K562 (cell line): Measurements from ENCODE around the gene MLLT6. TPM values are rescaled to one million over a fixed set of nuclear protein-coding genes. Genes with fewer than 3 reads are reported as not detected.
A peak's percentile ranks its signal among the peaks of the same experiment; 100 is the strongest.

Experiments
- BCOR ChIP-seq: fragments of 450-650 bp; IDR thresholded peaks from 2 replicates; pipeline ENCODE4 v1.6.1; 2016
- CHAMP1 ChIP-seq: fragments of 450-650 bp; IDR thresholded peaks from 2 replicates; pipeline ENCODE4 v1.6.1; 2016; ENCODE audit warnings: mild to moderate bottlenecking
- DEAF1 ChIP-seq: fragments of 450-650 bp; formaldehyde crosslinking; IDR thresholded peaks from 2 replicates; pipeline ENCODE4 v1.4.0; 2020; ENCODE audit warnings: mild to moderate bottlenecking, moderate library complexity
- KDM4B ChIP-seq, 2 experiments: fragments of 450-650 bp in 1 of 2; sonication (generic) in 1 of 2; IDR thresholded peaks; 2 replicates each; pipeline ENCODE4 v1.6.1; 2016 to 2017; ENCODE audit warnings: borderline replicate concordance in 2 of 2, antibody characterized with exemption in 1 of 2, low read depth in 1 of 2, mild to moderate bottlenecking in 1 of 2
- MLLT1 ChIP-seq, 2 experiments: fragments of 450-650 bp; IDR thresholded peaks; 2 replicates each; pipeline ENCODE4 v1.6.1; 2016
- MLX ChIP-seq, 2 experiments: fragments of 450-650 bp in 1 of 2; sonication (generic) in 1 of 2; formaldehyde crosslinking; conservative IDR thresholded peaks; 2 replicates each; pipeline versions ENCODE4 v1.4.0 to v1.8.1; 2020 to 2022; ENCODE audit warnings: mild to moderate bottlenecking in 1 of 2, missing genetic modification reagents in 1 of 2
- NCOR1 ChIP-seq: fragments of 450-650 bp; IDR thresholded peaks from 2 replicates; pipeline ENCODE4 v1.6.1; 2016; ENCODE audit warnings: mild to moderate bottlenecking, moderate library complexity
- SMARCB1 ChIP-seq: IDR thresholded peaks from 2 replicates; pipeline ENCODE4 v1.6.1; 2011; ENCODE audit warnings: improper control_type of control experiment, low read depth; ENCODE audit not compliant: insufficient read length
- SPI1 ChIP-seq: IDR thresholded peaks from 2 replicates; pipeline ENCODE4 v1.6.1; 2011; ENCODE audit warnings: low read depth, low read length, control low read depth, borderline replicate concordance
- SREBF1 ChIP-seq: fragments of 150-350 bp; IDR thresholded peaks from 2 replicates; pipeline ENCODE4 v1.6.1; 2014; ENCODE audit warnings: antibody characterized with exemption, low read depth, low read length, borderline replicate concordance
- XRCC5 ChIP-seq: fragments of 200-400 bp; formaldehyde crosslinking; IDR thresholded peaks from 2 replicates; pipeline ENCODE4 v1.6.1; 2017; ENCODE audit warnings: low read depth, mild to moderate bottlenecking, low read length
- ZBTB11 ChIP-seq, 3 experiments: fragments of 200-800 bp in 1 of 3; fragments of 250-450 bp in 1 of 3; fragments of 450-650 bp in 1 of 3; sonication (Bioruptor Pico) in 1 of 3; sonication (Bioruptor generic) in 1 of 3; formaldehyde crosslinking in 1 of 3; IDR thresholded peaks; 2 replicates each; pipeline versions ENCODE4 v1.6.1 to v1.8.0; 2016 to 2022; ENCODE audit warnings: mild to moderate bottlenecking in 2 of 3, missing genetic modification characterization in 2 of 3, missing compliant biosample characterization in 1 of 3, moderate library complexity in 1 of 3
- ZBTB34 ChIP-seq: fragments of 250-450 bp; sonication (Bioruptor Pico); IDR thresholded peaks from 2 replicates; pipeline ENCODE4 v1.8.0; 2021; ENCODE audit warnings: mild to moderate bottlenecking, moderate library complexity
- ZNF551 ChIP-seq: fragments of 250-450 bp; sonication (Bioruptor Pico); IDR thresholded peaks from 2 replicates; pipeline ENCODE4 v1.5.0; 2021; ENCODE audit warnings: mild to moderate bottlenecking, moderate library complexity
- polyA plus RNA-seq, 8 experiments: library from polyadenylated mRNA; depleted of rRNA in 4 of 8; stranded (reverse) in 5 of 8; unstranded in 3 of 8; fragments of >200 nt; fragmentation: Nextera tagmentation in 2 of 8; fragmentation: Illumina TruSeq in 1 of 8; extraction: Ambion mirVana in 2 of 8; extraction: Trizol in 1 of 8; gene quantifications; 2 replicates each; pipeline versions ENCODE4 v1.2.1 to v1.2.3, GENCODE V29; 2011 to 2014; ENCODE audit warnings: inconsistent platforms in 1 of 8, missing spikeins in 1 of 8
- total RNA-seq, 7 experiments: library from RNA; depleted of rRNA in 6 of 7; stranded (reverse); fragments of >200 nt in 6 of 7; fragmentation: Illumina TruSeq in 2 of 7; extraction: Trizol in 2 of 7; gene quantifications; 2 replicates each; pipeline versions ENCODE4 v1.2.1 to v1.2.3, GENCODE V29; 2011 to 2021; ENCODE audit warnings: low replicate concordance in 1 of 7

Gene MLLT6
- total and polyA plus RNA-seq, 9 of the 15 experiments (the other 6 are each of a cell fraction or from before 2014, with no cell fraction given) = 3.1 to 71.7 (median 30.0) TPM

GRCh38 chr17:38702166-38702915 is 2.7 kb upstream of the MLLT6 start (continued):
- TF ChIP-seq ZBTB34 (CRISPR knock-in tag) = no peak
- TF ChIP-seq SPI1 = no peak
- no peak; a peak in 1 of 4 replicates for TF ChIP-seq KDM4B (IDR thresholded peaks at IDR 0.05; ENCODE audit: borderline replicate concordance in 2 of 2, low read depth in 1 of 2)
- TF ChIP-seq SREBF1 = no peak
- no peak for TF ChIP-seq DEAF1 (CRISPR knock-in tag)
- TF ChIP-seq MLX (CRISPR knock-in tag; conservative IDR thresholded peaks at IDR 0.05) = 0 out of 4 replicates have a peak, but pooled peaks of 1 of the 2 experiments have one; percentile 24
- 0 out of 4 replicates have a peak, but pooled peaks of 1 of the 2 experiments have one; percentile 9 for TF ChIP-seq MLLT1 (IDR thresholded peaks at IDR 0.05)
- TF ChIP-seq NCOR1 = no peak; the same call in 1 of the 2 replicates
- peak in 1 of 3 experiments; percentile 81; a peak in 2 of 6 replicates for TF ChIP-seq ZBTB11 (CRISPR knock-in tag; IDR thresholded peaks at IDR 0.05)
- TF ChIP-seq SMARCB1 = no peak
- TF ChIP-seq CHAMP1 = no peak
- TF ChIP-seq XRCC5 = 0 out of 2 replicates have a peak, but pooled peaks have one; percentile 11
- TF ChIP-seq ZNF551 (CRISPR knock-in tag) = no peak
- no peak; the same call in 1 of the 2 replicates for TF ChIP-seq BCOR
